ENCODE measurements around the gene FILIP1L.

The FILIP1L gene

GRCh38 chr3:100007313-100007712 is 107.0 kb downstream of the FILIP1L start:
- Histone ChIP-seq H3K27ac (no peak overlapping the region), H3K9me3 (no peaks in the 10 kb centered on the region), H3K4me1 (ENCODE audit: control insufficient read depth in 1 of 2, insufficient read depth in 1 of 2, low read depth in 1 of 2, low read length in 1 of 2) (no peaks in the 10 kb centered on the region), H3K4me3 (ENCODE audit: low read depth in 1 of 2, low read length in 1 of 2) (no peak overlapping the region), H3K27me3 (no peaks in the 10 kb centered on the region), H3K36me3 (no peaks in the 10 kb centered on the region)
- TF ChIP-seq CTCF (IDR thresholded peaks at IDR 0.05), result no peak

GRCh38 chr3:100006570-100007271 is 107.6 kb downstream of the FILIP1L start:
- H3K9me3 ChIP-seq, result no peaks in the 10 kb centered on the region
- H3K36me3 ChIP-seq, result no peaks in the 10 kb centered on the region
- no peak overlapping the region for H3K27ac ChIP-seq
- H3K4me1 ChIP-seq (ENCODE audit: control insufficient read depth in 1 of 2, insufficient read depth in 1 of 2, low read depth in 1 of 2, low read length in 1 of 2), result no peaks in the 10 kb centered on the region
- no peak for TF ChIP-seq CTCF (IDR thresholded peaks at IDR 0.05)
- H3K4me3 ChIP-seq (ENCODE audit: low read depth in 1 of 2, low read length in 1 of 2), result no peak overlapping the region
- no peaks in the 10 kb centered on the region for H3K27me3 ChIP-seq

GRCh38 chr3:100005665-100006393 is 108.5 kb downstream of the FILIP1L start:
- H3K9me3 ChIP-seq, result no peaks in the 10 kb centered on the region
- no peaks in the 10 kb centered on the region for H3K27me3 ChIP-seq
- no peaks in the 10 kb centered on the region for H3K4me1 ChIP-seq (ENCODE audit: control insufficient read depth in 1 of 2, insufficient read depth in 1 of 2, low read depth in 1 of 2, low read length in 1 of 2)
- H3K4me3 ChIP-seq (ENCODE audit: low read depth in 1 of 2, low read length in 1 of 2), result no peak overlapping the region
- H3K27ac ChIP-seq, result no peak overlapping the region
- TF ChIP-seq CTCF (IDR thresholded peaks at IDR 0.05), result no peak
- H3K36me3 ChIP-seq, result no peaks in the 10 kb centered on the region

GRCh38 chr3:100004931-100005330 is 109.4 kb downstream of the FILIP1L start:
- Histone ChIP-seq H3K27ac (no peak overlapping the region), H3K27me3 (no peaks in the 10 kb centered on the region), H3K9me3 (no peaks in the 10 kb centered on the region), H3K4me3 (ENCODE audit: low read depth in 1 of 2, low read length in 1 of 2) (no peak overlapping the region), H3K36me3 (no peaks in the 10 kb centered on the region), H3K4me1 (ENCODE audit: control insufficient read depth in 1 of 2, insufficient read depth in 1 of 2, low read depth in 1 of 2, low read length in 1 of 2) (no peaks in the 10 kb centered on the region)
- TF ChIP-seq CTCF (IDR thresholded peaks at IDR 0.05), result no peak

GRCh38 chr3:100003609-100004503 is 110.4 kb downstream of the FILIP1L start:
- TF ChIP-seq CTCF (IDR thresholded peaks at IDR 0.05), result no peak
- H3K9me3 ChIP-seq, result no peaks in the 10 kb centered on the region
- H3K27me3 ChIP-seq, result no peaks in the 10 kb centered on the region
- H3K36me3 ChIP-seq, result no peaks in the 10 kb centered on the region
- no peak overlapping the region for H3K27ac ChIP-seq
- H3K4me1 ChIP-seq (ENCODE audit: control insufficient read depth in 1 of 2, insufficient read depth in 1 of 2, low read depth in 1 of 2, low read length in 1 of 2), result no peaks in the 10 kb centered on the region
- H3K4me3 ChIP-seq (ENCODE audit: low read depth in 1 of 2, low read length in 1 of 2), result no peak overlapping the region

Data from neutrophil (primary cell).